ENCODE data around the gene MLLT6. TPM values are rescaled to one million over a fixed set of nuclear protein-coding genes. Genes with fewer than 3 reads are reported as not detected.

MLLT6 gene
- total and polyA plus RNA-seq, 2 of the 13 experiments (the other 11 are each of a cell fraction or from before 2014, with no cell fraction given) = 50.7 to 69.5 TPM

DNA sequence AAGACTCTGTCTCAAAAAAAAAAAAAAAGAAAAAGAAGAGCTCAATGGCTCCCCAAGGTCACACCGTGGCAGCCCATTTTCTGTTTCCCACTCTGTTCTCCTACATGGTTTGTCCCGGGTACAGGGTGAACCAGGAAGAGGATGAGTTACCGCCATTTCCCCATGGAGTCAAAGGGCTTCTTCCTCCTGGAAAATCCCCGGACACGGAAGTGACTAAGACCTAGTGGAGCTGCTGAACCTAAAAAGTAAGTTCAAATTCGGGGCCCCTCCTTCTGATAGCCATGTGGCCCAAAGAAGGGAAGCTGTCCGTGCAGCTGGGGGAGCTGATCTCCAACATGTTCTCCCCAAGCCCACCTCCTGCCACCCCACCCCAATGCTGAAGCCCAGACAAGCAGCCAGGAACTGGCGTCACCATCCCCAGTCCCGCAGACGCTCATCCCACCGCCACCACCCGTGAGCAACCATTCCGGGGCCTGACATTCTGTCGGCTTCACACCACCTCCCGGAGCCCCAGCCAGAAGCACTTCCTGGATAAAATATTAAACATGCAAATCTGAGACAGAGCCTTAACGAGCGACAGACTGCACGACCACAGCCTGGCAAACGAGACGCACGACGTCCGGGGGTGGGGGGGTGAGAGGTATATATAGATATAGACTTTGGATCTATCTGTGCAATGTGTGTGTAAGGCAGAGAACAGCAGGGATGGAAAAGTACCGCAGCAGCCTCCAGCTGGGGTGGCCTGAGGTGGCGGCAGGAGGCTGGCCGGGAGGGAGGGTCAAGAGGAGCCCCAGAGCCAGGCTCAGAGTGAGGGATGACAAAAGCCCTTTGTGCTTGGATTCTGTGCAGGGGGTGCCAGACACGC lies 47.9 kb upstream of the MLLT6 start (continued):
- TF ChIP-seq, protein P1, sequence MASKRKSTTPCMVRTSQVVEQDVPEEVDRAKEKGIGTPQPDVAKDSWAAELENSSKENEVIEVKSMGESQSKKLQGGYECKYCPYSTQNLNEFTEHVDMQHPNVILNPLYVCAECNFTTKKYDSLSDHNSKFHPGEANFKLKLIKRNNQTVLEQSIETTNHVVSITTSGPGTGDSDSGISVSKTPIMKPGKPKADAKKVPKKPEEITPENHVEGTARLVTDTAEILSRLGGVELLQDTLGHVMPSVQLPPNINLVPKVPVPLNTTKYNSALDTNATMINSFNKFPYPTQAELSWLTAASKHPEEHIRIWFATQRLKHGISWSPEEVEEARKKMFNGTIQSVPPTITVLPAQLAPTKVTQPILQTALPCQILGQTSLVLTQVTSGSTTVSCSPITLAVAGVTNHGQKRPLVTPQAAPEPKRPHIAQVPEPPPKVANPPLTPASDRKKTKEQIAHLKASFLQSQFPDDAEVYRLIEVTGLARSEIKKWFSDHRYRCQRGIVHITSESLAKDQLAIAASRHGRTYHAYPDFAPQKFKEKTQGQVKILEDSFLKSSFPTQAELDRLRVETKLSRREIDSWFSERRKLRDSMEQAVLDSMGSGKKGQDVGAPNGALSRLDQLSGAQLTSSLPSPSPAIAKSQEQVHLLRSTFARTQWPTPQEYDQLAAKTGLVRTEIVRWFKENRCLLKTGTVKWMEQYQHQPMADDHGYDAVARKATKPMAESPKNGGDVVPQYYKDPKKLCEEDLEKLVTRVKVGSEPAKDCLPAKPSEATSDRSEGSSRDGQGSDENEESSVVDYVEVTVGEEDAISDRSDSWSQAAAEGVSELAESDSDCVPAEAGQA (IDR thresholded peaks at IDR 0.05; ENCODE audit: low read depth) = no peak
- TF ChIP-seq, protein P1 (CRISPR knock-in tag; IDR thresholded peaks at IDR 0.05; ENCODE audit: borderline replicate concordance) = no peak
- TF ChIP-seq KDM2A (CRISPR knock-in tag; IDR thresholded peaks at IDR 0.05; ENCODE audit: borderline replicate concordance, low read depth) (peak; percentile 42; the same call in 1 of the 2 replicates), TBX2 (CRISPR knock-in tag; IDR thresholded peaks at IDR 0.05; ENCODE audit: borderline replicate concordance) (peak; percentile 95), BHLHE40 (IDR thresholded peaks at IDR 0.05; ENCODE audit: low read length) (peak; percentile 63), CCDC6 (CRISPR knock-in tag; IDR thresholded peaks at IDR 0.05) (no peak; the same call in 1 of the 2 replicates), NKX3-1 (CRISPR knock-in tag; IDR thresholded peaks at IDR 0.05) (0 out of 2 replicates have a peak, but pooled peaks have one; percentile 1), MTF2 (CRISPR knock-in tag; IDR thresholded peaks at IDR 0.05; ENCODE audit: borderline replicate concordance) (no peak), MXI1 (IDR thresholded peaks at IDR 0.05; ENCODE audit: borderline replicate concordance, low read depth, low read length) (peak; percentile 7; the same call in 2 of the 3 replicates), TAF15 (IDR thresholded peaks at IDR 0.05; ENCODE audit: low read depth, low read length, poor library complexity, severe bottlenecking) (no peak)
- TF ChIP-seq, protein P2, sequence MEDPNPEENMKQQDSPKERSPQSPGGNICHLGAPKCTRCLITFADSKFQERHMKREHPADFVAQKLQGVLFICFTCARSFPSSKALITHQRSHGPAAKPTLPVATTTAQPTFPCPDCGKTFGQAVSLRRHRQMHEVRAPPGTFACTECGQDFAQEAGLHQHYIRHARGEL (CRISPR knock-in tag; IDR thresholded peaks at IDR 0.05) = 0 out of 2 replicates have a peak, but pooled peaks have one; percentile 63
- TF ChIP-seq, protein P3, sequence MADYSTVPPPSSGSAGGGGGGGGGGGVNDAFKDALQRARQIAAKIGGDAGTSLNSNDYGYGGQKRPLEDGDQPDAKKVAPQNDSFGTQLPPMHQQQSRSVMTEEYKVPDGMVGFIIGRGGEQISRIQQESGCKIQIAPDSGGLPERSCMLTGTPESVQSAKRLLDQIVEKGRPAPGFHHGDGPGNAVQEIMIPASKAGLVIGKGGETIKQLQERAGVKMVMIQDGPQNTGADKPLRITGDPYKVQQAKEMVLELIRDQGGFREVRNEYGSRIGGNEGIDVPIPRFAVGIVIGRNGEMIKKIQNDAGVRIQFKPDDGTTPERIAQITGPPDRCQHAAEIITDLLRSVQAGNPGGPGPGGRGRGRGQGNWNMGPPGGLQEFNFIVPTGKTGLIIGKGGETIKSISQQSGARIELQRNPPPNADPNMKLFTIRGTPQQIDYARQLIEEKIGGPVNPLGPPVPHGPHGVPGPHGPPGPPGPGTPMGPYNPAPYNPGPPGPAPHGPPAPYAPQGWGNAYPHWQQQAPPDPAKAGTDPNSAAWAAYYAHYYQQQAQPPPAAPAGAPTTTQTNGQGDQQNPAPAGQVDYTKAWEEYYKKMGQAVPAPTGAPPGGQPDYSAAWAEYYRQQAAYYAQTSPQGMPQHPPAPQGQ (CRISPR knock-in tag; IDR thresholded peaks at IDR 0.05; ENCODE audit: borderline replicate concordance) = 0 out of 2 replicates have a peak, but pooled peaks have one; percentile 33
- TF ChIP-seq, protein P4, sequence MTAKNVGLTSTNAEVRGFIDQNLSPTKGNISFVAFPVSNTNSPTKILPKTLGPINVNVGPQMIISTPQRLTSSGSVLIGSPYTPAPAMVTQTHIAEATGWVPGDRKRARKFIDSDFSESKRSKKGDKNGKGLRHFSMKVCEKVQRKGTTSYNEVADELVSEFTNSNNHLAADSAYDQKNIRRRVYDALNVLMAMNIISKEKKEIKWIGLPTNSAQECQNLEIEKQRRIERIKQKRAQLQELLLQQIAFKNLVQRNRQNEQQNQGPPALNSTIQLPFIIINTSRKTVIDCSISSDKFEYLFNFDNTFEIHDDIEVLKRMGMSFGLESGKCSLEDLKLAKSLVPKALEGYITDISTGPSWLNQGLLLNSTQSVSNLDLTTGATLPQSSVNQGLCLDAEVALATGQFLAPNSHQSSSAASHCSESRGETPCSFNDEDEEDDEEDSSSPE (CRISPR knock-in tag; IDR thresholded peaks at IDR 0.05) = peak; percentile 60
- TF ChIP-seq, protein P5, sequence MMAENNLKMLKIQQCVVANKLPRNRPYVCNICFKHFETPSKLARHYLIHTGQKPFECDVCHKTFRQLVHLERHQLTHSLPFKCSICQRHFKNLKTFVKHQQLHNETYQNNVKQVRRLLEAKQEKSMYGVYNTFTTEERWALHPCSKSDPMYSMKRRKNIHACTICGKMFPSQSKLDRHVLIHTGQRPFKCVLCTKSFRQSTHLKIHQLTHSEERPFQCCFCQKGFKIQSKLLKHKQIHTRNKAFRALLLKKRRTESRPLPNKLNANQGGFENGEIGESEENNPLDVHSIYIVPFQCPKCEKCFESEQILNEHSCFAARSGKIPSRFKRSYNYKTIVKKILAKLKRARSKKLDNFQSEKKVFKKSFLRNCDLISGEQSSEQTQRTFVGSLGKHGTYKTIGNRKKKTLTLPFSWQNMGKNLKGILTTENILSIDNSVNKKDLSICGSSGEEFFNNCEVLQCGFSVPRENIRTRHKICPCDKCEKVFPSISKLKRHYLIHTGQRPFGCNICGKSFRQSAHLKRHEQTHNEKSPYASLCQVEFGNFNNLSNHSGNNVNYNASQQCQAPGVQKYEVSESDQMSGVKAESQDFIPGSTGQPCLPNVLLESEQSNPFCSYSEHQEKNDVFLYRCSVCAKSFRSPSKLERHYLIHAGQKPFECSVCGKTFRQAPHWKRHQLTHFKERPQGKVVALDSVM (CRISPR knock-in tag; IDR thresholded peaks at IDR 0.05) = peak; percentile 97
- TF ChIP-seq, protein P6, sequence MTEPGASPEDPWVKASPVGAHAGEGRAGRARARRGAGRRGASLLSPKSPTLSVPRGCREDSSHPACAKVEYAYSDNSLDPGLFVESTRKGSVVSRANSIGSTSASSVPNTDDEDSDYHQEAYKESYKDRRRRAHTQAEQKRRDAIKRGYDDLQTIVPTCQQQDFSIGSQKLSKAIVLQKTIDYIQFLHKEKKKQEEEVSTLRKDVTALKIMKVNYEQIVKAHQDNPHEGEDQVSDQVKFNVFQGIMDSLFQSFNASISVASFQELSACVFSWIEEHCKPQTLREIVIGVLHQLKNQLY (CRISPR knock-in tag; IDR thresholded peaks at IDR 0.05) = 0 out of 2 replicates have a peak, but pooled peaks have one; percentile 41

All from HepG2 (cell line).